WTC11 (cell line): ENCODE measurements around the gene SLC25A20. TPM values are rescaled to one million over a fixed set of nuclear protein-coding genes. Genes with fewer than 3 reads are reported as not detected.

ENCODE experiments used
- ATAC-seq: fragments of 200-7000 bp; cut with Tn5 transposase; 2 replicates; pipeline ENCODE4 v1.10.0; 2021; ENCODE audit warnings: mild to moderate bottlenecking, moderate library complexity
- CTCF ChIA-PET: fragments of 300-600 bp; sonication (Branson Sonifier 250); formaldehyde crosslinking; loops from one replicate; lab custom pipeline; 2021; ENCODE audit warnings: antibody characterized with exemption; lab: Charles Lee
- POLR2A ChIA-PET: fragments of 350-600 bp; sonication (Branson Sonifier 250); formaldehyde crosslinking; loops from one replicate; lab custom pipeline; 2021; ENCODE audit warnings: antibody characterized with exemption; lab: Charles Lee
- DNase-seq: peaks from one replicate; pipeline ENCODE4 v3.0.0; 2021; ENCODE audit warnings: low spot score
- H3K27ac Mint-ChIP-seq: 2 replicates; pipeline ENCODE4 v1.8.0; 2021; ENCODE audit warnings: mixed read lengths
- H3K27me3 Mint-ChIP-seq: 2 replicates; pipeline ENCODE4 v1.8.0; 2021; ENCODE audit warnings: low read depth, mild to moderate bottlenecking, moderate library complexity, mixed read lengths
- H3K36me3 Mint-ChIP-seq: 2 replicates; pipeline ENCODE4 v1.8.0; 2021; ENCODE audit warnings: mixed read lengths
- H3K4me1 Mint-ChIP-seq: 2 replicates; pipeline ENCODE4 v1.8.0; 2022; ENCODE audit warnings: mixed read lengths
- H3K4me3 Mint-ChIP-seq: 2 replicates; pipeline ENCODE4 v1.8.0; 2021; ENCODE audit warnings: mild to moderate bottlenecking, moderate library complexity, mixed read lengths
- H3K9me3 Mint-ChIP-seq: 2 replicates; pipeline ENCODE4 v1.8.0; 2021; ENCODE audit warnings: mixed read lengths
- CREM ChIP-seq: sonication (generic); formaldehyde crosslinking; IDR thresholded peaks from 2 replicates; pipeline ENCODE4 v1.8.1; 2022; ENCODE audit warnings: mild to moderate bottlenecking, missing genetic modification reagents, moderate library complexity
- FOXJ3 ChIP-seq: sonication (generic); formaldehyde crosslinking; IDR thresholded peaks from 2 replicates; pipeline ENCODE4 v1.9.0; 2021; ENCODE audit warnings: missing genetic modification reagents, mild to moderate bottlenecking, borderline replicate concordance
- FOXP1 ChIP-seq: sonication (generic); formaldehyde crosslinking; IDR thresholded peaks from 2 replicates; pipeline ENCODE4 v1.8.0; 2022; ENCODE audit warnings: missing genetic modification reagents, mild to moderate bottlenecking, moderate library complexity, borderline replicate concordance
- KAT7 ChIP-seq: sonication (generic); formaldehyde crosslinking; IDR thresholded peaks from 2 replicates; pipeline ENCODE4 v1.8.1; 2023; ENCODE audit warnings: missing genetic modification reagents, mild to moderate bottlenecking, borderline replicate concordance
- MAX ChIP-seq: sonication (generic); formaldehyde crosslinking; IDR thresholded peaks from 2 replicates; pipeline ENCODE4 v1.8.0; 2022; ENCODE audit warnings: mild to moderate bottlenecking, missing genetic modification reagents
- MXD4 ChIP-seq: fragments of 250-450 bp; sonication (Bioruptor Pico); IDR thresholded peaks from 2 replicates; pipeline ENCODE4 v1.8.0; 2021; ENCODE audit warnings: mild to moderate bottlenecking, moderate library complexity, borderline replicate concordance
- NFYB ChIP-seq: sonication (generic); formaldehyde crosslinking; conservative IDR thresholded peaks from 2 replicates; pipeline ENCODE4 v1.8.0; 2022; ENCODE audit warnings: low read depth, missing genetic modification reagents
- ZNF396 ChIP-seq: fragments of 250-450 bp; sonication (Bioruptor Pico); IDR thresholded peaks from 2 replicates; pipeline ENCODE4 v1.8.0; 2021; ENCODE audit warnings: mild to moderate bottlenecking, moderate library complexity, borderline replicate concordance
- ZNF425 ChIP-seq: fragments of 250-450 bp; sonication (Bioruptor Pico); conservative IDR thresholded peaks from 2 replicates; pipeline ENCODE4 v1.9.0; 2021; ENCODE audit warnings: mild to moderate bottlenecking
- total RNA-seq: library from RNA; stranded (reverse); gene quantifications from 3 replicates; pipeline ENCODE4 v1.2.3, GENCODE V29; 2021
- TF ChIP-seq, protein P1 (sequence below): fragments of 200-600 bp; IDR thresholded peaks from 2 replicates; pipeline ENCODE4 v1.8.0; 2022; ENCODE audit warnings: antibody characterized with exemption
- TF ChIP-seq, protein P2 (sequence below): sonication (generic); formaldehyde crosslinking; IDR thresholded peaks from 2 replicates; pipeline ENCODE4 v1.8.0; 2022; ENCODE audit warnings: mild to moderate bottlenecking, missing genetic modification reagents
- TF ChIP-seq, protein P3 (sequence below): sonication (generic); formaldehyde crosslinking; IDR thresholded peaks from 2 replicates; pipeline ENCODE4 v1.8.1; 2023; ENCODE audit warnings: mild to moderate bottlenecking, missing genetic modification reagents
- TF ChIP-seq, protein P4 (sequence below): sonication (generic); formaldehyde crosslinking; IDR thresholded peaks from 2 replicates; pipeline ENCODE4 v1.8.1; 2022; ENCODE audit warnings: missing genetic modification reagents, borderline replicate concordance
- TF ChIP-seq, protein P5 (sequence below): fragments of 250-450 bp; sonication (Bioruptor Pico); IDR thresholded peaks from 2 replicates; pipeline ENCODE4 v1.9.0; 2021; ENCODE audit warnings: mild to moderate bottlenecking, borderline replicate concordance
- TF ChIP-seq, protein P6 (sequence below): sonication (generic); formaldehyde crosslinking; IDR thresholded peaks from 2 replicates; pipeline ENCODE4 v1.8.0; 2023; ENCODE audit warnings: missing genetic modification reagents

The SLC25A20 gene
- total RNA-seq, 1 experiment from 2014 or later = 4.9 TPM

DNA sequence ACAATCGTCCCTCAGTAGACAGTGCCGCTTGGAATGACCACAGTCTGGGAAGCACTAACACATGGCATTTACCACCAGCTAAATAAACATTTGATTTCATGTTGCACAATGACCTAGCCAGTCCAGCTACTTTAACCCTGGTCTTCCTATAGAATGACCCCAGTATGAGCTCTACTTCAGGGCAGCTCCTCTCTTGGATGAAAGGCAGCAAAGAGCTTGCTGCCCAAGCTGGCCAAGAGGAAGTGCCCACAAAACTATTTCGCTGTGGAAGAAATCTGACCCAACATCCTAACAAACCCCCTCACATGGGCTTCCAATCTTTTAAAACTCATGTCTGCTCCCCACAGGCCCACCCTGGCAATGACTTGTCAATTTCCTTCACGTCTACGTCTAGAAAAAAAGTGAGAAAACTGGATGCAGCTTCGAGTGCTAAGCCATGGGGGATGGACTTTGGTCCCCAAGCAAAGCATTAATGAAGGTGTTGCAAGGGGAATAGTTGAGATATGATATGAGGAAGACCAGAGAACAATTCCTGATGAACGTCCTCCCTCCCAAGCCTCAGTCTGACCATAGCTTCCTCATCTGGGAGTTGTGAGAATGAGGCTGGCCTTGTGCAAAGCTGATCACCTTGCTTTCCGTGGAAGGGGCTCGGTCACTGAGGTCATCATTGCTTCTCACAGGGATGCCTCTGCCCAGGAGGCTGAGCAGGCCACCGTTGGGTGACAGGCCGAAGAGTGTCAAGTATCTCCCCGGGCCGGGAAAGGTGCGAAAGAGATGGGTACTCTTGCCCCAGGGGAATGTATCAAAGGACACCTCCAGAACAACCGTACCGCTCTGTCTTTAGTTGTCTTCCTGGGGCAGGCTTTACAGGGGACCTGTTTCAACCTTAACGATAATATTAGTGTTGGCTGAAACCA, 964 bp downstream of the SLC25A20 start (continued):
- TF ChIP-seq FOXP1 (CRISPR knock-in tag) (no peak), CREM (no peak), KAT7 (no peak; the same call in 1 of the 2 replicates)
- TF ChIP-seq, protein P1, sequence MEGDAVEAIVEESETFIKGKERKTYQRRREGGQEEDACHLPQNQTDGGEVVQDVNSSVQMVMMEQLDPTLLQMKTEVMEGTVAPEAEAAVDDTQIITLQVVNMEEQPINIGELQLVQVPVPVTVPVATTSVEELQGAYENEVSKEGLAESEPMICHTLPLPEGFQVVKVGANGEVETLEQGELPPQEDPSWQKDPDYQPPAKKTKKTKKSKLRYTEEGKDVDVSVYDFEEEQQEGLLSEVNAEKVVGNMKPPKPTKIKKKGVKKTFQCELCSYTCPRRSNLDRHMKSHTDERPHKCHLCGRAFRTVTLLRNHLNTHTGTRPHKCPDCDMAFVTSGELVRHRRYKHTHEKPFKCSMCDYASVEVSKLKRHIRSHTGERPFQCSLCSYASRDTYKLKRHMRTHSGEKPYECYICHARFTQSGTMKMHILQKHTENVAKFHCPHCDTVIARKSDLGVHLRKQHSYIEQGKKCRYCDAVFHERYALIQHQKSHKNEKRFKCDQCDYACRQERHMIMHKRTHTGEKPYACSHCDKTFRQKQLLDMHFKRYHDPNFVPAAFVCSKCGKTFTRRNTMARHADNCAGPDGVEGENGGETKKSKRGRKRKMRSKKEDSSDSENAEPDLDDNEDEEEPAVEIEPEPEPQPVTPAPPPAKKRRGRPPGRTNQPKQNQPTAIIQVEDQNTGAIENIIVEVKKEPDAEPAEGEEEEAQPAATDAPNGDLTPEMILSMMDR = no peak

DNA sequence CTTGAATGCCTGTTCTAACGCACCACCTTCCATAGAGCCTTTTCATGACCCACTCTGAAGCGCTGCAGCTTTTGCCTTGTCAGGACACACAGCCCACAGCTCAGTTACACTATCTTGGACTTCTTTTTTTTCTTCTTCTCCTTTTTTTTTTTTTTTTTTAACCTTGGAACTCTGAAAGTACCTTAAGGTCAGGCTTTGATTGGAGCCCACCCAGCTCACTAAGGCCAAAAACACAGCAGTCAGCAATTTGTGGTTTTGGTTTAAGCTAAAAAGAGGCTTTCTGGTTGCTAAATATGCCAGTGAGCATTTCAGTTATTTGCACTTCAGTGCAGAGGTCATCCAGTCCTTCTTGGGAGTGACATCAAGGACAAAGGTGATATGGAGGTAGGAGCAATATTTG, 1.7 kb downstream of the SLC25A20 start:
- H3K36me3 Mint-ChIP-seq = no peaks in the 10 kb centered on the region
- peak overlapping the region; percentile 75 for H3K27ac Mint-ChIP-seq

DNA sequence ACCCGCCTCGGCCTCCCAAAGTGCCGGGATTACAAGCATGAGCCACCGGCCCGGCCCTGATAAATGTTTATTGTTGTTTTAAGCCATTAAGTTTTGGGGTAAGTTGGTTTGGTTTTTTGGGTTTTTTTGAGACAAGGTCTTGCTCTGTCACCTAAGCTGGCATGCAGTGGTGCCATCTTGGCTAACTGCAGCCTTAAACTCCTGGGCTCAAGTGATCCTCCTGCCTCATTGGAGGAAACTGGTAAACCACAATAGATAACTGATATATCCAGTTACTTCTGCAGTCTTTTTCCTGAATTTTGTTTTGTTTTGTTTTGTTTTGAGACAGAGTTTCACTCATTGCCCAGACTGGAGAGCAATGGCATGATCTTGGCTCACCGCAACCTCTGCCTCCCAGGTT, 4.2 kb downstream of the SLC25A20 start:
- POLR2A ChIA-PET = no interaction called here
- Mint-ChIP-seq H3K36me3 (no peaks in the 10 kb centered on the region), H3K27me3 (no peaks in the 10 kb centered on the region; the same call in 1 of the 2 replicates), H3K4me3 (no peak overlapping the region), H3K27ac (no peak overlapping the region), H3K9me3 (no peaks in the 10 kb centered on the region), H3K4me1 (peaks cover 12% of the 10 kb centered on the region)
- DNase-seq = no peak
- ATAC-seq = no peak
- CTCF ChIA-PET = interaction anchor here (2.0 kb wide), 1 partner anchor 155 kb away, joined by 4 read pairs; no protein-coding TSS in a partner anchor
- TF ChIP-seq, protein P2, sequence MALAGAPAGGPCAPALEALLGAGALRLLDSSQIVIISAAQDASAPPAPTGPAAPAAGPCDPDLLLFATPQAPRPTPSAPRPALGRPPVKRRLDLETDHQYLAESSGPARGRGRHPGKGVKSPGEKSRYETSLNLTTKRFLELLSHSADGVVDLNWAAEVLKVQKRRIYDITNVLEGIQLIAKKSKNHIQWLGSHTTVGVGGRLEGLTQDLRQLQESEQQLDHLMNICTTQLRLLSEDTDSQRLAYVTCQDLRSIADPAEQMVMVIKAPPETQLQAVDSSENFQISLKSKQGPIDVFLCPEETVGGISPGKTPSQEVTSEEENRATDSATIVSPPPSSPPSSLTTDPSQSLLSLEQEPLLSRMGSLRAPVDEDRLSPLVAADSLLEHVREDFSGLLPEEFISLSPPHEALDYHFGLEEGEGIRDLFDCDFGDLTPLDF (CRISPR knock-in tag) = no peak
- TF ChIP-seq, protein P3, sequence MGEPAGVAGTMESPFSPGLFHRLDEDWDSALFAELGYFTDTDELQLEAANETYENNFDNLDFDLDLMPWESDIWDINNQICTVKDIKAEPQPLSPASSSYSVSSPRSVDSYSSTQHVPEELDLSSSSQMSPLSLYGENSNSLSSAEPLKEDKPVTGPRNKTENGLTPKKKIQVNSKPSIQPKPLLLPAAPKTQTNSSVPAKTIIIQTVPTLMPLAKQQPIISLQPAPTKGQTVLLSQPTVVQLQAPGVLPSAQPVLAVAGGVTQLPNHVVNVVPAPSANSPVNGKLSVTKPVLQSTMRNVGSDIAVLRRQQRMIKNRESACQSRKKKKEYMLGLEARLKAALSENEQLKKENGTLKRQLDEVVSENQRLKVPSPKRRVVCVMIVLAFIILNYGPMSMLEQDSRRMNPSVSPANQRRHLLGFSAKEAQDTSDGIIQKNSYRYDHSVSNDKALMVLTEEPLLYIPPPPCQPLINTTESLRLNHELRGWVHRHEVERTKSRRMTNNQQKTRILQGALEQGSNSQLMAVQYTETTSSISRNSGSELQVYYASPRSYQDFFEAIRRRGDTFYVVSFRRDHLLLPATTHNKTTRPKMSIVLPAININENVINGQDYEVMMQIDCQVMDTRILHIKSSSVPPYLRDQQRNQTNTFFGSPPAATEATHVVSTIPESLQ (CRISPR knock-in tag) = no peak
- TF ChIP-seq FOXJ3 (CRISPR knock-in tag) (no peak), NFYB (CRISPR knock-in tag) (no peak), MAX (CRISPR knock-in tag) (no peak), ZNF425 (CRISPR knock-in tag) (no peak)
- TF ChIP-seq, protein P4, sequence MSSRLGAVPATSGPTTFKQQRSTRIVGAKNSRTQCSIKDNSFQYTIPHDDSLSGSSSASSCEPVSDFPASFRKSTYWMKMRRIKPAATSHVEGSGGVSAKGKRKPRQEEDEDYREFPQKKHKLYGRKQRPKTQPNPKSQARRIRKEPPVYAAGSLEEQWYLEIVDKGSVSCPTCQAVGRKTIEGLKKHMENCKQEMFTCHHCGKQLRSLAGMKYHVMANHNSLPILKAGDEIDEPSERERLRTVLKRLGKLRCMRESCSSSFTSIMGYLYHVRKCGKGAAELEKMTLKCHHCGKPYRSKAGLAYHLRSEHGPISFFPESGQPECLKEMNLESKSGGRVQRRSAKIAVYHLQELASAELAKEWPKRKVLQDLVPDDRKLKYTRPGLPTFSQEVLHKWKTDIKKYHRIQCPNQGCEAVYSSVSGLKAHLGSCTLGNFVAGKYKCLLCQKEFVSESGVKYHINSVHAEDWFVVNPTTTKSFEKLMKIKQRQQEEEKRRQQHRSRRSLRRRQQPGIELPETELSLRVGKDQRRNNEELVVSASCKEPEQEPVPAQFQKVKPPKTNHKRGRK (CRISPR knock-in tag) = no peak

More for the DNA sequence above, 1.7 kb downstream of the SLC25A20 start:
- TF ChIP-seq ZNF396 (CRISPR knock-in tag) (no peak), MXD4 (CRISPR knock-in tag) (no peak)
- TF ChIP-seq, protein P5, sequence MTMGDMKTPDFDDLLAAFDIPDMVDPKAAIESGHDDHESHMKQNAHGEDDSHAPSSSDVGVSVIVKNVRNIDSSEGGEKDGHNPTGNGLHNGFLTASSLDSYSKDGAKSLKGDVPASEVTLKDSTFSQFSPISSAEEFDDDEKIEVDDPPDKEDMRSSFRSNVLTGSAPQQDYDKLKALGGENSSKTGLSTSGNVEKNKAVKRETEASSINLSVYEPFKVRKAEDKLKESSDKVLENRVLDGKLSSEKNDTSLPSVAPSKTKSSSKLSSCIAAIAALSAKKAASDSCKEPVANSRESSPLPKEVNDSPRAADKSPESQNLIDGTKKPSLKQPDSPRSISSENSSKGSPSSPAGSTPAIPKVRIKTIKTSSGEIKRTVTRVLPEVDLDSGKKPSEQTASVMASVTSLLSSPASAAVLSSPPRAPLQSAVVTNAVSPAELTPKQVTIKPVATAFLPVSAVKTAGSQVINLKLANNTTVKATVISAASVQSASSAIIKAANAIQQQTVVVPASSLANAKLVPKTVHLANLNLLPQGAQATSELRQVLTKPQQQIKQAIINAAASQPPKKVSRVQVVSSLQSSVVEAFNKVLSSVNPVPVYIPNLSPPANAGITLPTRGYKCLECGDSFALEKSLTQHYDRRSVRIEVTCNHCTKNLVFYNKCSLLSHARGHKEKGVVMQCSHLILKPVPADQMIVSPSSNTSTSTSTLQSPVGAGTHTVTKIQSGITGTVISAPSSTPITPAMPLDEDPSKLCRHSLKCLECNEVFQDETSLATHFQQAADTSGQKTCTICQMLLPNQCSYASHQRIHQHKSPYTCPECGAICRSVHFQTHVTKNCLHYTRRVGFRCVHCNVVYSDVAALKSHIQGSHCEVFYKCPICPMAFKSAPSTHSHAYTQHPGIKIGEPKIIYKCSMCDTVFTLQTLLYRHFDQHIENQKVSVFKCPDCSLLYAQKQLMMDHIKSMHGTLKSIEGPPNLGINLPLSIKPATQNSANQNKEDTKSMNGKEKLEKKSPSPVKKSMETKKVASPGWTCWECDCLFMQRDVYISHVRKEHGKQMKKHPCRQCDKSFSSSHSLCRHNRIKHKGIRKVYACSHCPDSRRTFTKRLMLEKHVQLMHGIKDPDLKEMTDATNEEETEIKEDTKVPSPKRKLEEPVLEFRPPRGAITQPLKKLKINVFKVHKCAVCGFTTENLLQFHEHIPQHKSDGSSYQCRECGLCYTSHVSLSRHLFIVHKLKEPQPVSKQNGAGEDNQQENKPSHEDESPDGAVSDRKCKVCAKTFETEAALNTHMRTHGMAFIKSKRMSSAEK (CRISPR knock-in tag) = no peak
- TF ChIP-seq, protein P6, sequence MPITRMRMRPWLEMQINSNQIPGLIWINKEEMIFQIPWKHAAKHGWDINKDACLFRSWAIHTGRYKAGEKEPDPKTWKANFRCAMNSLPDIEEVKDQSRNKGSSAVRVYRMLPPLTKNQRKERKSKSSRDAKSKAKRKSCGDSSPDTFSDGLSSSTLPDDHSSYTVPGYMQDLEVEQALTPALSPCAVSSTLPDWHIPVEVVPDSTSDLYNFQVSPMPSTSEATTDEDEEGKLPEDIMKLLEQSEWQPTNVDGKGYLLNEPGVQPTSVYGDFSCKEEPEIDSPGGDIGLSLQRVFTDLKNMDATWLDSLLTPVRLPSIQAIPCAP (CRISPR knock-in tag) = no peak
- ATAC-seq (no peak), DNase-seq (no peak)
- CTCF ChIA-PET = interaction anchor here (0.7 kb wide), 1 partner anchor 159 kb away, joined by 3 read pairs; no protein-coding TSS in a partner anchor
- peaks cover 16% of the 10 kb centered on the region for H3K4me1 Mint-ChIP-seq
- POLR2A ChIA-PET = no interaction called here
- no peak overlapping the region for H3K4me3 Mint-ChIP-seq
- no peaks in the 10 kb centered on the region for H3K9me3 Mint-ChIP-seq
- no peaks in the 10 kb centered on the region; the same call in 1 of the 2 replicates for H3K27me3 Mint-ChIP-seq
